HG03439 (cell line): ENCODE results near the gene PPP2R5D.

Source experiments
- ATAC-seq: cut with Tn5 transposase; IDR thresholded peaks from one replicate; pipeline ENCODE4 v1.9.1; 2021; ENCODE audit warnings: mild to moderate bottlenecking, moderate library complexity; ENCODE audit not compliant: unreplicated experiment

PPP2R5D gene

DNA sequence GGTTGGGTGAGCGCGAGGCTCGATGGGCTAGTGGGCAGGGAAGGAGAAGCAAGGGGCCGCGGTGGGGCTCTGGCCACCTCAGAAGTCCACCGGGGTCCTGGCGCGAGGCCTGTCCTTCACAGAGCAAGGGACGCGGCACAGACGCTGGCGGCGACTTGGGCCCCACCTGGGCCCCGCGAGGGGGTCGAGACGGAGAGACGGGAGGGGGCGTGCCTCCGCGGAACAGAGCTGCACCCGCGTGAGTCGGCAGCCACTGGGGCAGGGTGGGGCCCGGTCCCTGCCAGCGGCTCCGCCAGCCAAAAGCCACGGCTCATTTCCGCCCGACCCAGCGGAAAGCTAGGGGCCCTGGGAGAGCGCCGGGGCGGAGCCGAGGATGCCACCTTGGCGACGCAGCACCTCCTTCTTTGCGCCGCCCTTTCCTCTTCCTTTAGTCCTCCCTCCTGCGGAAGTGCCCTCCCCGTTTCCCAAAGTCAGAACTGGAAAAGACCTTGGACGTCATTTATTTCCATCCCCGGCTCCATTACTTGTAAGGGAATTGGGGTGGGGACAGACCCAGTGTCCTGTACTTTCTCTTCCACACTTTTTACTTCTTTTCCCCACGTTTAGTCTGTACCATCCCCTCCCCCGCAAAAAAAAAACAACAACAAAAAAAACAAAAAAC is 69.3 kb downstream of the PPP2R5D start, which contains the start of gene CUL7:
TSS of gene CUL7 (minus strand) at position 307 of the 661 bp plus-strand sequence. CDS start 1,063 bp downstream, outside the sequence.
- peak; percentile 78 for ATAC-seq

DNA sequence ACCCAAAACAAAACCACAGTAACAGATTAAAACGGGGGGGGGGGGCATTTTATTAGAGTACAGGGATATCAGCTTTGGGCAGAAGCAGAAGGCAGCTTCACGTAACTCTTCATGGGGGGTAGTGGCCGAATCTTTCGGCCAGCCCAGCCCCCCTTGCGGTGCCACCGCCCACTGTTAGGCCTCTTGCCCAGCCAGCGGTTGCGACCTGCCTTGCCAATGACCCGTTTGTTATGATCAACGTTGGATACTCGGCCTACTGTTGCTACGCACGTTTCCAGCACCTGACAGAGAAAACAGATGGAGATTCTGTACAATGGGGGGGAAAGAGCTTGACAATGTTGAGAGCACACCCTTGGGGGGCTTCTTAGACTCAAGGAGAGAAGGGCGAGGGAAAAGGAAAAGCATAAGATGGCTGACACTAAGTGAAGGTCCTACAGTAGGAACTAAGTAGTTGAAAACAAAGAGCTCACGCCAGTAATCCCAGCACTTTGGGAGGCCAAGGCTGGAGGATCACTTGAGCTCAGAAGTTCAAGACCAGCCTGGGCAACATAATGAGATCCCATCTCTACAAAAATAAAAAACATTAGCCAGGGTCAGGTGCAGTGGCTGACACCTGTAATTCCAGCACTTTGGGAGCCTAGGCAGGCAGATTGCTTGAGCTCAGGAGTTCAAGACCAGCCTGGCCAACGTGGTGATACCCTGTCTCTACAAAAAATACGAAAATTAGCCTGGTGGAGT is 70.0 kb downstream of the PPP2R5D start:
- ATAC-seq: no peak

GRCh38 chr6:43055966-43056365 is 71.6 kb downstream of the PPP2R5D start:
- no peak for ATAC-seq

GRCh38 chr6:43058531-43058930 is 74.2 kb downstream of the PPP2R5D start:
- no peak for ATAC-seq

DNA sequence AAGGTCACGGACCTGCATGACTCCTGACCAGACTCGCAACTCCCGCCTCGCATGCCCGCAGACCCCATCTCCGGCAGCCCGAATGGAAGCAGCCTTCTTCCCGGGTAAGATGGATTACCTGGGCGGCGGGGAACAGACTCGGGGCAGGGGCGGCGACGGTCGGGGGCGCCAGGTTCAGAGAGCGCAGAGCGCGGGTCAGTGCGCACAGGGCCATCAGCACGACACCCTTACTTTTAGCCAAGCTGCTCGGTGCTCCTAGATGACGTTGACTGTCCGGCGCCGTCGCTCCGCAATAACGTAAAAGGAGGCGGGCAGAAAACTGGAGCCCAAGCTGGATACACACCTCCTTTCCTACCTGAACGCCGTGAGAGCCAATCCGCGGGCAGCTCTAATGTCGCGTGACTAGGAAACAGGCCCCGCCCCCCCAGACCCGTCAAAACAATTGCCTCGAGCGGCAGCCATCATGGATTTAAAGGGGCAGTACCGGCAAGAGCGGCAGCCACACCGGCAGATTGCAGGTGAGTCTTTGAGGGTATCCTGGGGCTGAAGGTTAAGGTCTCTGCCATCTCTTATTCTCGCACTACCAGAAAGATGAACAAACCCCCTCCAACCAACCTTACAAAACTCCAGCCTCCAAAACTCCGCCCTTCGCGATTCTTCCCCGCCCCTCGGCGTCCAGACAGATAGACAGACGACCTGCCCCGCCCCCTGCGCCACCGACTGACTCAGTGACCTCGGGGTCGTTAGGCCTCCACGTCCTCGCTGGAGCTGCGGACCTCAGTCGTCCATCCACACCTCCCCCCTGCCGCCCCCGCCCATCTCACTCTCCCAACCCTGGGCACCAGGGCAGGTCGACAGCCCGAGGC is 75.0 kb downstream of the PPP2R5D start, which contains the start of the genes KLC4 and MRPL2:
TSS of gene KLC4 (plus strand) at position 464 of the 866 bp plus-strand sequence. CDS start 1,705 bp downstream, outside the sequence.
TSS of gene MRPL2 (minus strand) at position 267 of the 866 bp plus-strand sequence. CDS start at position 214, 53 bp downstream.
- peak; percentile 90 for ATAC-seq

- ATAC-seq: no peak
Measured at GRCh38 chr6:43060034-43060754, 75.8 kb downstream of the PPP2R5D start.

DNA sequence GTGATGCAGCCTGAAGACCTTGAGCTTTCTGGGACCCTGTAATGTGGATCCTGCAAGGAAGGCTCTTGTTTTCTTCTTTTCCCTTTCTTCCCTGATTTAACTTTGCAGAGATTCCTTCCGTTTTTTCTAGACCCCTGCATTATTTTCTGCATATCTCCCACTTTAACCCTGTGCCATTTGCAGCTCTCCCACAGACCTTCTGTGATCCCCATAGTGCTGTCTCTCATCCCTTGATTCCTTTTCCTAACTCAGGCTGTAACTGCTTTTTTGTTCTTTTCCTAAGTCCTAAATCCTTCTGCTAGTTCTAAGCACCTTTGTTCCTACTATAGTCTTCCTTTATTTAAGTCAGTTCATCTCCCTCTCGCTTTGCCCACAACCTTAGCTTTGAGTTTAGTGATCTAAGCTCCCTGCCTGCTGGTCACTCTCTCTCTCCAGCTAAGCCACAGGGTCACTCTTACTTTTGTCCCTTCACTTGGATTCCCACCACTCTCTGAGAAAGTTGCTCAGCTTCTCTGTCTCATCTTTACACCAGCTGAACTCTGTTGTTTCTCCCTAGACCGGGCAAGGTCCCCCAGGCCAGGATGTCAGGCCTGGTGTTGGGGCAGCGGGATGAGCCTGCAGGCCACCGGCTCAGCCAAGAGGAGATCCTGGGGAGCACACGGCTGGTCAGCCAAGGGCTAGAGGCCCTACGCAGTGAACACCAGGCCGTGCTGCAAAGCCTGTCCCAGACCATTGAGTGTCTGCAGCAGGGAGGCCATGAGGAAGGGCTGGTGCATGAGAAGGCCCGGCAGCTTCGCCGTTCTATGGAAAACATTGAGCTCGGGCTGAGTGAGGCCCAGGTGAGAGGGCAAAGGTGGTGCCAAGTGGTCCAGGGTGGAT is 76.6 kb downstream of the PPP2R5D start:
- ATAC-seq: no peak

- no peak for ATAC-seq
Measured at GRCh38 chr6:43061861-43062260, 77.5 kb downstream of the PPP2R5D start.
